Cardiac muscle cell (in vitro differentiated cells and primary cell): ENCODE measurements around the gene DYRK2. TPM values are rescaled to one million over a fixed set of nuclear protein-coding genes. Genes with fewer than 3 reads are reported as not detected.

ENCODE experiments used
- DNase-seq, 2 donors: peaks; one replicate each; pipeline versions ENCODE4 v3.0.0 to v3.0.0-alpha.2; 2010 to 2017; ENCODE audit warnings: low read depth in 1 of 2, low spot score in 1 of 2
- H3K27ac ChIP-seq: fragments of 200-600 bp; sonication (generic); 2 replicates; pipeline ENCODE4 v1.5.1; 2016
- H3K27me3 ChIP-seq: fragments of 200-600 bp; sonication (generic); 2 replicates; pipeline ENCODE4 v1.6.0; 2016; ENCODE audit warnings: control low read depth
- H3K36me3 ChIP-seq: fragments of 200-600 bp; sonication (generic); 2 replicates; pipeline ENCODE4 v1.5.1; 2016; ENCODE audit warnings: control low read depth
- H3K4me1 ChIP-seq: fragments of 200-600 bp; sonication (generic); 2 replicates; pipeline ENCODE4 v1.8.1; 2017; ENCODE audit warnings: low read depth, mild to moderate bottlenecking, mixed run types
- H3K4me3 ChIP-seq: fragments of 200-600 bp; sonication (generic); 2 replicates; pipeline ENCODE4 v1.5.1; 2016; ENCODE audit warnings: mild to moderate bottlenecking
- H3K9me3 ChIP-seq: fragments of 200-600 bp; sonication (generic); 2 replicates; pipeline ENCODE4 v1.5.1; 2017; ENCODE audit warnings: low read depth, mild to moderate bottlenecking, control low read depth
- CTCF ChIP-seq: IDR thresholded peaks from 2 replicates; pipeline ENCODE4 v1.5.1; 2012; ENCODE audit warnings: low read depth, mild to moderate bottlenecking, low read length
- polyA plus RNA-seq: library from polyadenylated mRNA; unstranded; fragments of >200 nt; fragmentation: Nextera tagmentation; extraction: Ambion mirVana; gene quantifications from 2 replicates; pipeline ENCODE4 v1.2.1, GENCODE V29; 2016
- total RNA-seq: library from RNA; depleted of rRNA; stranded (reverse); fragments of >200 nt; gene quantifications from 2 replicates; pipeline ENCODE4 v1.2.3, GENCODE V29; 2016

Gene DYRK2
- total and polyA plus RNA-seq, 2 experiments from 2014 or later = 48.2 to 95.9 TPM

GRCh38 chr12:67710582-67710981 lies 62.0 kb downstream of the DYRK2 start:
- no peaks in the 10 kb centered on the region for H3K9me3 ChIP-seq
- H3K4me1 ChIP-seq = no peaks in the 10 kb centered on the region
- no peak for DNase-seq
- no peak overlapping the region for H3K4me3 ChIP-seq
- TF ChIP-seq CTCF = no peak
- H3K36me3 ChIP-seq = no peaks in the 10 kb centered on the region
- no peaks in the 10 kb centered on the region for H3K27me3 ChIP-seq
- H3K27ac ChIP-seq = no peak overlapping the region

GRCh38 chr12:67712011-67712410 lies 63.5 kb downstream of the DYRK2 start:
- DNase-seq = no peak
- H3K9me3 ChIP-seq = no peaks in the 10 kb centered on the region
- no peaks in the 10 kb centered on the region for H3K36me3 ChIP-seq
- no peaks in the 10 kb centered on the region for H3K27me3 ChIP-seq
- no peak overlapping the region for H3K4me3 ChIP-seq
- no peak overlapping the region for H3K27ac ChIP-seq
- TF ChIP-seq CTCF = no peak
- peaks cover 2% of the 10 kb centered on the region for H3K4me1 ChIP-seq

GRCh38 chr12:67714648-67715047 lies 66.1 kb downstream of the DYRK2 start:
- DNase-seq = no peak
- H3K4me3 ChIP-seq = no peak overlapping the region
- TF ChIP-seq CTCF = no peak
- H3K9me3 ChIP-seq = no peaks in the 10 kb centered on the region
- H3K4me1 ChIP-seq = peaks cover 5% of the 10 kb centered on the region
- no peaks in the 10 kb centered on the region for H3K27me3 ChIP-seq
- H3K36me3 ChIP-seq = no peaks in the 10 kb centered on the region
- H3K27ac ChIP-seq = no peak overlapping the region
